GM21367 (cell line): ENCODE measurements around the gene NBL1.

Source experiments
- ATAC-seq: cut with Tn5 transposase; IDR thresholded peaks from one replicate; pipeline ENCODE4 v1.9.1; 2021; ENCODE audit not compliant: unreplicated experiment

The NBL1 gene, protein sequence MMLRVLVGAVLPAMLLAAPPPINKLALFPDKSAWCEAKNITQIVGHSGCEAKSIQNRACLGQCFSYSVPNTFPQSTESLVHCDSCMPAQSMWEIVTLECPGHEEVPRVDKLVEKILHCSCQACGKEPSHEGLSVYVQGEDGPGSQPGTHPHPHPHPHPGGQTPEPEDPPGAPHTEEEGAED

DNA sequence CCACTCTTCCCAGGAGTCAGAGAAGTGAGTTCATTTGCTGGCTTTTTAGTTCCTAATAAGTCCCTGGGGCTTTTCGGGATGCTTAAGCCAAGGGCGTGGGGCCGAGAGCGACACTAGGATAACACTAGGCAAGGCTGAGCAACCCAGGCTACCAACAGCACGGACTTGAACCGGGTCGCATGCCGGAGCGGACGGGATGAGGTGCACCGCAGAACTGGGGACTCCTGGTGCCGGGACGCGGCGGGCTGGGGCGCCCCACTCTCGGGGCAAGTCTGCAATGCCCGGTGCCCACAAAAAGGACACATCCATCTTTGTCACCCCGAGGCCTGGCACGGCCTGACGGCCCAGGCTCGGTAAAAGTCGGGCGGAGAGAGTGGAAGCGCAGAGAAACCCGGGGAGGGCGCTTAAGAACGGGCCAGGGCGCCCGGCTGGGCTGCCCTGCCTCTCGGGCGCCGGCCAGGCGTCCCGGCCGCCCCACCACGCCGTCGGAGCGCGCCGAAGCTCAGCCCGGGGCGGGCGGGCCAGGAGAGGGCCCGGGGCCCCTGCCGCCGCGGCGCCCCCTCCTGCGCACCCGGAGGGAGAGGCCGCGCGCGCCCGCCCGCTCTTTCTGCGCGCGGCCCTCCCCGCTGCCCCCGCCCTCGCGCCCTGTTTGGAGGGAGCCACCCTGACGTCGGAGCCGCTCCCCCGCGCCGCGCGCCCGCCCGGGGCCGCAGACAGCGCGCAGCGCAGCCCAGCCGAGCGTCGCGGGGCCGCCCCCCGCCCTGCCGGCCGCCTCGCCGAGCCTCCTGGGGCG is at the start of gene NBL1:
NBL1 (plus strand) TSS at position 710 of the 793 bp plus-strand sequence. CDS start 10,720 bp downstream, outside the sequence.
- ATAC-seq = no peak

DNA sequence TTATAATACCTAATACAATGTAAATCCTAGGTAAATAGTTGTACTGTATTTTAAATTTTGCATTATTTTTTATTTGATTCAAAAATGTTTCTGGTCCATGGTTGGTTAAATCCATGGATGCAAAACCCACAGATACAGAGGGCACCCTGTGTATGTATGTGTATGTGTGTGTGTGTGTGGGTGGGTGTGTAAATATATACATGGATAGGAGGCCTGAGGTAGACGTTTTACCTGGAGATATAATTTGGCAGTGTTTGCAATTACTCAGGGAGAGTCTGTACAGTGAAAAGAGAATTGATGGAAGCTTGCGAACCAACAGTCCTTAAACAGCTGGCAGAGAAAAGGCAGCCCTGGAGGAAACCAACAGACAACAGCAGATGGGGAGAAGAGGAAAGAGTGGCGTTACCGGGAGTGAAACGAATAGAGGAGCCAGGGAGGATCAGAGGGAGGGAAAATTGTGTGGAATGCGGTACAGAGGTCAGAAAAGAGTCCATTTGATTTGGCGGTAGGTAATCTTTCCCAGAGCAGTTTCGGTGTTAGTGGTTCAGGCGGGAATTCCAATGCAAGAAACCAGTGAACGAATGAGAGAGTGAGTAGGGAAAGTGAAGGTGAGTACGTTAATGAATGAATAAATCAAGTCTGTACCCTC is 47.9 kb upstream of the NBL1 start:
- no peak for ATAC-seq

DNA sequence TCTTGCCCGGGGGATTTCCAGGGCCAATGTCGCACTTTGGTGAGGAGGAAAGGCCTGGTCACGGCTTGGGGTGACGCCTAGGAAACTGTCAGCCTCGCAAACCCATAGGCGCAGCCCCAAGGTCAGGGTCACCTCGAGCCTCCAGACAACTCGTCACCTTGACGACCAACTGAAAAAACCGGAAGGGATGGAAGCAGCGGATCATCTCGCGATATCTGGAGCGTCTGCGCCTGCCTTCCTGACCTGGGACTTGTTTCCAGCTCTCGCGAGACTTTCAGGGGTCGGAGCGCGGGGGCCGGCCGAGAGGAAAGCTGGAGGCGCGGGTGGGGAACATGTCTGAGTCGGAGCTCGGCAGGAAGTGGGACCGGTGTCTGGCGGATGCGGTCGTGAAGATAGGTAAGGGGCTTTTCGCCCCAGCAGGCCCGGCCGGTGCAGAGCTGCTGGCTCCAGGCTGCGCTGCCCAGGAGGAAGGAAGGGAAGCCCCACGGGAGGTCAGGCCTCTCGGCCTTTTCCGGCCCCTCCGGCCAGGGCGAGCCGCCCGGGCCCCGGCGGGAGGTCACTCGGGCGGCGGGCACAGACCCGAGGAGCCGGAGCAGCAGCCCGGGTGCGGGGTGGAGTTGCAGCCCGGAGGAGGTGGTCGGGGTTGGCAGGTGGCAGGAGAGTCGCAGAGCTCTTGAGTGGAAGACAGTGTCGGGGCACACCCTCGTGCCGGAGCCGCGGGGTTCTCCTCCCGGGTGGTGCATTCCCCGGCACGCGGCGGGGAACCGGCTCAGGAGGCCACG is 47.2 kb upstream of the NBL1 start:
- ATAC-seq = peak; percentile 76

DNA sequence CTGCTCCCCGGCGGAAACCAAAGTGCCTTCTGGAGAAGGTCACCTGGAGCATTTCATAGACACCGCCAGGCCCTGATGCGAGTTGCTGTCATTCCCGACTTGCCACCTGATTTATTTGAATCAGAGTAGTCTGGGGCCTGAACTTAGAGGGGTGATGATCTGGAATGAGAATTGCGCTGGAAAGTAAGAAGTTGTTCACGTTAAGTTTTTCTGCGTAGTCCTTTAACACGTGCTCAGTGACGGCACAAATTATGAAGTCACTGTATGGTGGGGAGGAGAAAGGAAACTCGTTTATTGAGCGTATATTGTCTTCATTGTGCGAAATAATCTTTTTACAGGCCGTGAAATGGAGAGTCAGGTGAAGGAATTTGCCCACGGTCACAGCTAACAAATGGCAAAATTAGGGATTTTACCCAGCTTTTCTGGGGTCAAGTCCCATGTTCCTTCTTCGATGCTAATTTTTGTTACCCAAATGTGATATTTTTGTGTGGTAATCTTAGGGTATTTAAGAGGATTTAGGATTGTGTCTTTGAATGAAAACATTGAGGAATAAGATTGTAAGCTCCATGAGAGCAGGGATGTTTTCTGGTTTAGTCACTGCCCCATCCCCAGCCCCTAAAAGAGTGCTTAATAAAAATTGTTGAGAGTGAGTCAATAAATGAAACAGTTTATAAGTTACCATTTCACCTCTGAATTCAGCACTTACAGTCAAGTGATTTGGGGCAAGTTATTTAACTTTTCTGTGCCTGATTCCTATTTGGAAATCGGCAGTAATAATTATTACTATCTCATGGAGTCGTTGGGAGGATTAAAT is 46.4 kb upstream of the NBL1 start:
- no peak for ATAC-seq

DNA sequence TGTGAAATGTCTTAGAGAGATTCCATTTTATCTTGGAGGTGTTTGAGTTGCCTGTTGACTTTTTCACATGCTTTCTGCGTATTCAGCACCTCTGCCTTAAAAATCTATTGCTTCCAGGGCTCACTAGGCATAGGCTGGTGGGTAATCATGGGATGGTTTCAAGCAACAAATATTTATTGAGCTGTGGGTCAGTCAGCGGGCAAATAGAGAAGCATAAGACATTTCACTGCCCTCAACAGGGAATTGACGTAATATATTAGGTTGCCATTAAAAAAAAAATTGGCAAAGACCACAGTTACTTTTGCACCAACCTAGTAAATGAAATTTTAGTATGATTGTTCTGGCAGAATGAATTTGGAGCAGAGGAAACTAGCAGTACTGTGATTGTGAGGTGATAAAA is 44.3 kb upstream of the NBL1 start:
- ATAC-seq = no peak

DNA sequence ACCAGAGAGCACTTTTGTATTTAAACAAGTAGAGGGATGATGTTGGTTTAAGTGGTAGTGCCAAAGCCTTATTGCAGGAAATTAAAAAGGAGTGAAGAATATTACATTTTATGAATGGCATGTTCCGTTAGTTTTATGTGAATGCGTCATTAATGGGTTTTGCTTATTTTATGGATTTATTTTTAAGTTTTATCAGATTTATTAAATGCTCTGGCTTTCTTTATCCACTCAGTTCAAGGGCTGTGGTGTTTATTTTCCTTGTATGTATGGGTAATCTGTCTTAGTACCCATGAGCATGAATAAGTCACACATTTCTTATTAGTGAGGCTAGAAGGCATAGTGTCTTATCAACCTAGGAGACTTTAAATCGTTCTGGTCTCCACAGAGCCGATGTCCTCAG is 41.6 kb upstream of the NBL1 start:
- ATAC-seq = no peak

DNA sequence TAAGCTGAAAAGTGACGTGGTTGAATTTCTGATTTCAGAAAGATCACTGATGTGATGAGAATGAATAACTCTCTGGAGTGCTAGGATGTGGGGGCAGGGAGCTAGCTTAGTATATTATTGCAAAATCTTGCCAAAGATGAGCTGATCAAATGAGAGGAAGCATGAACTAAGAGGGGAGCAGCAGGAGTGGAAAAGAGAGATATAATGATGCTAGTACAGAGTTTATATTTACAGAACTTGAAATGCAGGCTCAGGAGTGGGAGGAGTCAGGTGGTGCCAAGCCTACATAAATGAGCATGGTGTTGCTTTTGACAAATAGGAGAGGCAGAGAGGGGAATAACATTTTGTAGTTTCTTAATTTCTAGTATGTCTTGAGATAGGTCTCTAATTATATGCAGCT is 38.1 kb upstream of the NBL1 start:
- ATAC-seq = no peak

DNA sequence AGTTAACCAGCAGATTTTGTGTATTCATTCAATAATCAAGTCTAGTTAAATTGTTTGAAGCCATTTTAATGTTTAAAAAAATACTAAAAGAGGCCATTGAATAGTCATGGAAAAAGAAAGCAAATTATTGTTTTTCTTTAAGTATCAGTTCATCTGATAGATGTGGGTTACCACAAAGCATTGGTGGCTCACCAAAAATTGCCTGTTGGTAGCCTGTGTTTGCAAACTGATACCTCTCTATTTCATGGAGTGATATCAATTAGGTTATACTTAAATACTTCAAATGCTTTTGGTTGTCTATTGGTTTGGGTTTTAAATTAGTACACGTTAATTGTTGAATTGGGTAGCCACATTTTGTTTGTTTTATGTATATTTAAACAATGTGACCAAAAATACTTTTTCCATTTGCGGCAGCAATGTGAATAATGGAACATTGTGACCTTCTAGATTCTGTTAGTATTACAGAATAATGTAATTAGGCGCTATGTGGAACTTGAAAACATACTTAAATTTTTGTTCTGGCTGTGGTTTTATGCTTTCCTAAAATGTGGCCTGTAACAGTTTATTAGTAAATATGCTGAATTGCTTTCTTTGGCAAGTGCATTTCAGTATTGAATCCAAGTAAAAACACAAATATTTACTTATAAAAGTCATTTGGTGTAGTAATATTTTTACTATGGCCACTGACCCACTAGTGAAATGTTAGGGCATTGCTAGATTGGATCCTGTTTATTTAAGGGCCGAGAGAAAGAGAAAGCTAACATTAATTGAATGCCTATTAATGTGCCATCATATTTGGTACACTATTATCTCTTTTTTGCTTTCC is 37.1 kb upstream of the NBL1 start:
- ATAC-seq = no peak

DNA sequence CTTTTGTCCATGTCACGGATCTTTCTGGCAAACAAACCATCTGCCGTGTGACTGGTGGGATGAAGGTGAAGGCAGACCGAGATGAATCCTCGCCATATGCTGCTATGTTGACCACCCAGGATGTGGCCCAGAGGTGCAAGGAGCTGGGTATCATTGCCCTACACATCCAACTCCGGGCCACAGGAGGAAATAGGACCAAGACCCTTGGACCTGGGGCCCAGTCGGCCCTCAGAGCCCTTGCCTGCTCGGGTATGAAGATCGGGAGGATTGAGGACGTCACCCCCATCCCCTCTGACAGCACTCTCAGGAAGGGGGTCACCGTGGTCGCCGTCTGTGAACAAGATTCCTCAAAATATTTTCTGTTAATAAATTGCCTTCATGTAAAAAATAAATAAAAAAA is 35.9 kb upstream of the NBL1 start:
- no peak for ATAC-seq

DNA sequence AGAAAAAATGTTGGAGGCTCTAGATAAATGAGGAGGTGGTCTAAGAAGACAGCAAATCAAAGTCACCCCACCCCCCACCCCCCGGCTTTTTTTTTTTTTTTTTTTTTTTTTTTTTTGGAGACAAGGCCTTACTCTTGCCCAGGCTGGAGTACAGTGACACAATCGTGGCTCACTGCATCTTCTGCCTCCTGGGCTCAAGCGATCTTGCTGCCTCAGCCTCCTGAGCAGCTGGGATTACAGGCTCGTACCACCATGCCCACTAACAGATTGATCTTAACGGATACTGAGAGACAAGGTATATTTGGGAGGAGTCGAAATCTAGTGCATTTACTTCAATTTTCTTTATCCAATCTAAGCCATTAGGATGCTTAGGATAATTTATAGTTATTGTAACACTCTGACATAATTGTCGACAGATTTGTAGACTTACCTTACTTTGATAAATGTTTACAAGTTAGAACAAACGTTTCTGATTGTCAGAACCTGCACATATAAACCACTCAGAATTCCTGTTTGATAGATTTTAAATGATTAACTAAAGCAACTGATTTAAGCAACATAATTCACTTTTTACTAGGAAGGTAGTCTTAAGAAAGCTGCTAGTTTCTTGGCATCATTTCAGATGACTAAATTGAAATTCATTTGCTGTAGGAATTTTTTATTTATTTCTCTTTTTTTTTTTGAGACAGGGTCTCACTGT is 33.7 kb upstream of the NBL1 start:
- no peak for ATAC-seq

DNA sequence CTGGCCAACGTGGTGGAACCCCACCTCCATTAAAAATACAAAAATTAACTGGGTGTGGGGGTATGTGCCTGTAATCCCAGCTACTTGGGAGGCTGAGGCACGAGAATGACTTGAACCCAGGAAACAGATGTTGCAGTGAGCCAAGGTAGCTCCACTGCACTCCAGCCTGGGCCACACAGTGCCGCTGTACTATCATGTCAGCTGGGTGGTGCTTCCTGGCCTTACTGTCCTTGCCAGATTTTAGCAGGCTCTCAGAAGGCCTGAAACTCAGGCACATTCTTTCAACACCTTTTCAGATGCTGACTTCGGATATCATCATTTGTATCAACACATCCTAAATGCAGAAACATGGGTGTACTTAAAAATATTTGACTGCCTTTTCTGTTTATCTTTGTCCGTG is 31.6 kb upstream of the NBL1 start:
- ATAC-seq = no peak

DNA sequence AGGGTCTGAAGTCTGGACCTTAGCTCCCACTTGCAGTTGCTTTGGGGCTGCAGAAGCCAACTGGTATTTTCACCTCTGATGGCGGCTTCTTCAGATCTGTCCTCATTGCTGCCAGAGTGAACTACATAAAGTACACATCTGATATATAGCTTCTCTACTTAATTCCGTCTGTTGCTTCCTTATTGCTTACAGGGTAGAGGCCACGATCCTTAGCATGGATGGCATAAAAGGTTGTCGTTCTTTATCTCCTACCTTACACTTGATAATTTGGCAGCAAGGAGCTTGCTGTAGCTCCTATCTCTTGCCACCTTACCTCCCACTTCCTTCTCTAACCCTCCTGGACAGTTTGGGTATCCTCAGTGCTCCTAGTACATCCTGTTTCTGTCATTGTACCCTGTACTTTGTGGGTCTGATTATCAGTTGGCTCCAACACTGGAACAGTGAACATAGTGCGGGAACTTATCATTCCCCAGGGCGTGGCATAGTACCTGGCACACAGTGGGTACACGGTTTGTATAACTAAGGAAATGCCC is 30.9 kb upstream of the NBL1 start:
- no peak for ATAC-seq

DNA sequence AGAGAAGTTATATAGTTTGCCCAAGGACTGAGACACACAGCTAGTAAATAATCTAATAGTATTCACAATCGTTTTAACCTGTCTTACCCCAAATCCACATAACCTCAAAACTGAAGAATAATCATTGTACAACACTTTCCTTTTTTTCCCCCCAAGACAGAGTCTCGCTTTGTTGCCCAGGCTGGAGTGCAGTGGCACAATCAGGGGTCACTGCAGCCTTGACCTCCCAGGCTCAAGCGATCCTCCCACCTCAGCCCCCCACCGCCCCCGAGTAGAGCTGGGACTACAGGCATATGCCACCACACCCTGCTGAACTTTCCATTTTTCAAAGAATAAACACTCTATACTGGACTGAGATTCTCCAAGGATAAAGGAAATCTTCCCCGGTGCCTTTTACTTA is 28.7 kb upstream of the NBL1 start:
- ATAC-seq = no peak

DNA sequence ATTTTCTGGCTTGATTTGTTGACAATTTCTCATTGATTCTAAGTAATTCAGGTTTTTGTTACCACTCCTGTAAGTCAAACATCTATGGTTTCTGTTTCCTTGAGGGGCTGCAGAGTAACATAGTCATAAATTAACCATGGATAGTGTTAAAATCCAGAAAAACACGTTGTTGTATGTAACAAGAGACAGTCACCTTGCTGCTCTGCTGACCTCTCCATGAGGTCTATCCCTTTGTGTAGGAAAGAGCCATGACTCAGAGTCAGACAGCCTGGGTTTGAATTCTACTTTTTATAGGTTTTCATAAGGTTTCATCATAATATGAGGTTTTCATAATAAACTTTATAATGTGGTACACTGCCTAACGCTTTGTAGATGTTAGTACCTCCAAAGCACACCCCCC is 27.6 kb upstream of the NBL1 start:
- ATAC-seq = no peak

DNA sequence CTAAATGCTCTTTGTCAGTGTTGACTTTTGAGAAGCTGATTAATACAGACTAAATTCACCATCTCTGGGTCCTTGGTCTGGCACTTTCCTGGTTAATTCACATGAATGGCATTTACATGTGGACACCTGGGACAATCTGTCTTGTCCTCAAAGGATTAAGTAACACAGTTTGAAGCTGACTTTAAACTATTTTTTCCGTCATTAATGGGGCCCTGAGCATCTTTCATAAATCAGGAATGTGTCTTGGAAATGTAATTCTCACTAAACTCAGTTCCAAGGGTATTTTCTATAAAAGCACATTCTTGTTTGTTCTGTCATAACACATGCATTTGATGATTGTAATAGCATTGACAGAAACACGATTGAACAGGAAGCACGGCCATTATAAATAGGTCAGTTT is 26.7 kb upstream of the NBL1 start:
- no peak for ATAC-seq

DNA sequence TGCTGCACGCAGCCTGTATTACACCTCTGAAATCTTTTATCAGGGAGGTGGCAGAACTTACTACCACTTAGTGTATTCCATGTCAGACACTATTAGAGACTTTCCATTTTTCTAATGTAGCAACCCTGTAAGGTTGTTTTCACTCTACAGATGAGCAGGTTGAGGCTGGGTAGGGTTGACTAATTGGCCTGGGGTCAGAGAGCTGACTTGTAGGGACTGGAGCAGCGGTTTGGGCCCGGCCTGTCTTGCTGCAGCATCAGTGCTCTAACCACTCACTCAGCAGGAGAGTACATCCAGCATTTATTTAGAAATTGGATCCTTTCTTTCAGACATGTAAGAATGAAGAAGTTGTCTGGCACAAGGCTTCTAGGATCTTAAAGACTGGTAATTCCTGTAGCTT is 25.7 kb upstream of the NBL1 start:
- ATAC-seq = no peak

DNA sequence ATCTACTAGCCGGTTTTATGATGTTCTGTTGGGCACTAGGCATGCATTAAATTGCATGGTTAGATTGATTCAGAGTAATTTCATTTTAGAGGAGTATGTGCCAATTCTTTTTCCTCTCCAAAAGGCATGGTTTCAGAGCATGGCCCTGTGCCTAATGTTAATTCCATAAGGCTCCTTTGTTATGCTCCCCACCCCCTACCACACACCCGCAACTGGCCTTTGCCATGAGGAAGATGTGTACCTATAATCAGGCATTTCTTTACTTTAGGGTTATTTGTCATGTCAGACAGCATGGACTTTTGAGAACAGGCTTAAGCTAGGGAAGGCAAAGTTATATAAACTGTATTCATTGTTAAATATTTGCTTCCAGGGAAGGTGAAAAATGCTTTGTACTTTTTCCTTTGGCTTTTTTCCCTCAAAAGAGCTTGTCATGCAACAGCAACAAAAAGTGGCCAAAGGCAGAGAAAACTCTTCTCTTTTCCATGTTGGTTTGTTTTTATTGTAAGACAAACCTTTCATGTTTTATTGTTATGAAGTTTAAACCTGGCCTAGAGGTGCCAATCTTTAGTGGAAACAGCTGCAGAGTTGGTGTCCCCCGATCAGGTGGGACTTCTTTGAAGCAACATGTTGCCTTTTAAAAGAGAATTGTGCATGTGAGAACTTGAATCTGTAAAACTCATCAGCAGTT is 24.3 kb upstream of the NBL1 start:
- ATAC-seq = no peak

DNA sequence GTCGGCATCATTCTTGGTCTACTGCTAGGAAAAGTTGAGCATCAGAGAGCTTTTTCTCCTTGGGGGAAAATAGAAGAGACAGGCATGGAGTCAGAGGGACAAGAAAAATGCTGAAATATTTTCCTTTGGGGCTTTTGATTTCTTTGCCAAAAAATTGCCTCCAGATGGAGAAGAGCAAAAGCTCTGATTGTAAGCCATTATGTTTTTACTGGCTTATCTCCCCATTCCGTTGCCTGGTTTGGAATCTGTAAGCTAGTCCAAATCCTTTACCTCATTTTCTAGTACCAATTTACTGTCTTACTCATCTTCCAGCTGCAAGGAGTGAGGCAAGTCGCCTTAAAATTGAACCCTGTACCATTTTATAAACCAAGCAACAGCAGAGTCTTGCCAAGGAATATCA is 23.3 kb upstream of the NBL1 start:
- ATAC-seq = no peak
